ENCODE data around the gene C1RL. TPM values are rescaled to one million over a fixed set of nuclear protein-coding genes. Genes with fewer than 3 reads are reported as not detected.

C1RL gene
- polyA plus RNA-seq (2013, experiment 1 of 2; ENCODE audit: insufficient read length), result 32.2 TPM
- 31.0 TPM for polyA plus RNA-seq (2013, experiment 2 of 2; ENCODE audit: insufficient read length)

- peak; percentile 84 for DNase-seq
Measured at GRCh38 chr12:7108796-7109571, at the start of gene C1RL. Gene C1RL, minus strand, starts transcription at chr12:7109214. Its CDS starts 34 bp downstream, at chr12:7109180.

- no peak for DNase-seq
Measured at GRCh38 chr12:7157391-7157790, 48.4 kb upstream of the C1RL start.

- DNase-seq, result no peak
Measured at GRCh38 chr12:7156259-7157197, 47.5 kb upstream of the C1RL start.

GRCh38 chr12:7155471-7156034, 46.5 kb upstream of the C1RL start:
- DNase-seq, result no peak

GRCh38 chr12:7154901-7155470, 46.0 kb upstream of the C1RL start:
- DNase-seq, result no peak

GRCh38 chr12:7154042-7154441, 45.0 kb upstream of the C1RL start:
- DNase-seq, result no peak

GRCh38 chr12:7152818-7153217, 43.8 kb upstream of the C1RL start:
- no peak for DNase-seq

GRCh38 chr12:7151532-7151931, 42.5 kb upstream of the C1RL start:
- no peak for DNase-seq

- no peak for DNase-seq
Measured at GRCh38 chr12:7150841-7151240, 41.8 kb upstream of the C1RL start.

GRCh38 chr12:7150356-7150755, 41.3 kb upstream of the C1RL start:
- DNase-seq, result no peak

GRCh38 chr12:7146906-7147305, 37.9 kb upstream of the C1RL start:
- DNase-seq, result no peak

GRCh38 chr12:7146228-7146627, 37.2 kb upstream of the C1RL start:
- DNase-seq, result no peak

GRCh38 chr12:7145671-7146070, 36.7 kb upstream of the C1RL start:
- DNase-seq, result no peak

GRCh38 chr12:7144414-7145120, 35.6 kb upstream of the C1RL start:
- DNase-seq, result peak; percentile 36

GRCh38 chr12:7143564-7143963, 34.5 kb upstream of the C1RL start:
- no peak for DNase-seq

- DNase-seq, result no peak
Measured at GRCh38 chr12:7142809-7143465, 33.9 kb upstream of the C1RL start.

- peak; percentile 44 for DNase-seq
Measured at GRCh38 chr12:7142056-7142644, 33.1 kb upstream of the C1RL start.

GRCh38 chr12:7141351-7142005, 32.5 kb upstream of the C1RL start:
- no peak for DNase-seq

- DNase-seq, result no peak
Measured at GRCh38 chr12:7139200-7139599, 30.2 kb upstream of the C1RL start.

- no peak for DNase-seq
Measured at GRCh38 chr12:7137908-7138307, 28.9 kb upstream of the C1RL start.

GRCh38 chr12:7136676-7137075, 27.7 kb upstream of the C1RL start:
- no peak for DNase-seq
